ENCODE measurements around the gene SLC8A1. TPM values are rescaled to one million over a fixed set of nuclear protein-coding genes. Genes with fewer than 3 reads are reported as not detected.

Gene SLC8A1
- total and polyA plus RNA-seq, 2 of the 13 experiments (the other 11 are each of a cell fraction or from before 2014, with no cell fraction given) = not detected

- TF ChIP-seq ZNF687 (CRISPR knock-in tag; IDR thresholded peaks at IDR 0.05) (no peak), TEAD2 (CRISPR knock-in tag; IDR thresholded peaks at IDR 0.05) (no peak)
Observed at GRCh38 chr2:40485318-40485717, 33.4 kb upstream of the SLC8A1 start (continued).

GRCh38 chr2:40483549-40484243, 31.8 kb upstream of the SLC8A1 start:
- FAIRE-seq = no peak
- peaks cover 6% of the 10 kb centered on the region; the same call in 1 of the 2 replicates for H3K4me1 ChIP-seq (ENCODE audit: insufficient read depth, low read length)
- no peaks in the 10 kb centered on the region for H3K27me3 ChIP-seq (ENCODE audit: control insufficient read depth in 1 of 2, insufficient read depth in 2 of 2, low read length in 2 of 2)
- ATAC-seq = no peak
- no peak overlapping the region for H3K4me3 ChIP-seq (replicated peaks in 1 of 3; ENCODE audit: insufficient read depth in 1 of 3, low read depth in 2 of 3, low read length in 3 of 3)
- no peak overlapping the region for H3K27ac ChIP-seq (ENCODE audit: extremely low read length, insufficient read depth, low read length)
- H3K79me2 ChIP-seq (ENCODE audit: insufficient read depth, low read length) = no peaks in the 10 kb centered on the region
- ChIA-PET POLR2A (no interaction called here), CTCF (ENCODE audit: low intra/inter-chr PET ratio, low total read pairs) (no interaction called here)
- H3K9me3 ChIP-seq (ENCODE audit: low read length) = no peaks in the 10 kb centered on the region
- no TSS peak for BruUV-seq (replicated peaks)
- no peak overlapping the region for H2AFZ ChIP-seq (ENCODE audit: low read length)
- in situ Hi-C loops (cut with HindIII; ENCODE audit: extremely low pct_ligation_motif_present, low pct_unique_long_range_greater_than_20kb) = no loop called here
- 7% methylated on average over 3 of the region's 3 CpGs for WGBS (ENCODE audit: low lambda C conversion rate)
- TF ChIP-seq GRHL1 (CRISPR knock-in tag; conservative IDR thresholded peaks at IDR 0.05) (no peak), ZKSCAN1 (IDR thresholded peaks at IDR 0.05; ENCODE audit: low read length) (no peak)
- no peaks in the 10 kb centered on the region for H4K20me1 ChIP-seq (ENCODE audit: insufficient read depth, low read length)
- no peak overlapping the region for H3K9ac ChIP-seq (ENCODE audit: insufficient read depth, low read depth, low read length)
- H3K36me3 ChIP-seq (replicated peaks in 1 of 2; ENCODE audit: control insufficient read depth in 1 of 2, insufficient read depth in 2 of 2, low read length in 2 of 2) = no peaks in the 10 kb centered on the region
- intact Hi-C loops (cut with micrococcal nuclease; ENCODE audit: unreplicated experiment) = no loop called here
- no peak for DNase-seq (ENCODE audit: low spot score)
- H3K4me2 ChIP-seq (ENCODE audit: low read depth, low read length) = no peak overlapping the region
